Smooth muscle cell of the brain vasculature (primary cell): ENCODE data around the gene NBDY.
"Not testable (repeated sequence)": the region's sequence is repeated elsewhere in the genome, so short reads cannot be mapped to it uniquely, and the experiment has no call there.

ENCODE experiments used
- DNase-seq: peaks from one replicate; pipeline ENCODE4 v3.0.0-alpha.2; 2012; ENCODE audit warnings: low read depth, low spot score

Gene NBDY

GRCh38 chrX:56729152-56729850, at the start of gene NBDY:
NBDY (plus strand) TSS chrX:56729243; CDS start chrX:56729354, 111 bp downstream.
- DNase-seq, result no peak

GRCh38 chrX:56704530-56704929, 24.5 kb upstream of the NBDY start:
- DNase-seq, result not testable (repeated sequence)

GRCh38 chrX:56726605-56727004, 2.4 kb upstream of the NBDY start:
- no peak for DNase-seq

- no peak for DNase-seq
Observed at GRCh38 chrX:56727531-56727930, 1.5 kb upstream of the NBDY start.

GRCh38 chrX:56728321-56728720, 722 bp upstream of the NBDY start:
- no peak for DNase-seq

- DNase-seq, result no peak
Observed at GRCh38 chrX:56728752-56729151, 291 bp upstream of the NBDY start.

- DNase-seq, result no peak
Observed at GRCh38 chrX:56733459-56734046, 4.5 kb downstream of the NBDY start.

- DNase-seq, result no peak
Observed at GRCh38 chrX:56736219-56736618, 7.2 kb downstream of the NBDY start.

GRCh38 chrX:56738670-56739069, 9.6 kb downstream of the NBDY start:
- DNase-seq, result no peak

- DNase-seq, result no peak
Observed at GRCh38 chrX:56744996-56745395, 16.0 kb downstream of the NBDY start.

- DNase-seq, result no peak
Observed at GRCh38 chrX:56746996-56747395, 18.0 kb downstream of the NBDY start.

GRCh38 chrX:56751071-56751470, 22.0 kb downstream of the NBDY start:
- no peak for DNase-seq

GRCh38 chrX:56757327-56757726, 28.3 kb downstream of the NBDY start:
- no peak for DNase-seq

- DNase-seq, result no peak
Observed at GRCh38 chrX:56758456-56758855, 29.4 kb downstream of the NBDY start.

- no peak for DNase-seq
Observed at GRCh38 chrX:56759736-56760409, 30.8 kb downstream of the NBDY start.

- DNase-seq, result not testable (repeated sequence)
Observed at GRCh38 chrX:56760410-56761124, 31.5 kb downstream of the NBDY start.

- DNase-seq, result no peak
Observed at GRCh38 chrX:56761167-56761566, 32.1 kb downstream of the NBDY start.

GRCh38 chrX:56762220-56762619, 33.2 kb downstream of the NBDY start:
- no peak for DNase-seq

- no peak for DNase-seq
Observed at GRCh38 chrX:56762707-56763555, 33.9 kb downstream of the NBDY start.

- no peak for DNase-seq
Observed at GRCh38 chrX:56763556-56764152, 34.6 kb downstream of the NBDY start.
